GM18907 (cell line): ENCODE results near the gene SCARB1.

Source experiments
- ATAC-seq: cut with Tn5 transposase; IDR thresholded peaks from one replicate; pipeline ENCODE4 v1.9.1; 2021; ENCODE audit warnings: mild to moderate bottlenecking, moderate library complexity; ENCODE audit not compliant: unreplicated experiment

SCARB1 gene

DNA sequence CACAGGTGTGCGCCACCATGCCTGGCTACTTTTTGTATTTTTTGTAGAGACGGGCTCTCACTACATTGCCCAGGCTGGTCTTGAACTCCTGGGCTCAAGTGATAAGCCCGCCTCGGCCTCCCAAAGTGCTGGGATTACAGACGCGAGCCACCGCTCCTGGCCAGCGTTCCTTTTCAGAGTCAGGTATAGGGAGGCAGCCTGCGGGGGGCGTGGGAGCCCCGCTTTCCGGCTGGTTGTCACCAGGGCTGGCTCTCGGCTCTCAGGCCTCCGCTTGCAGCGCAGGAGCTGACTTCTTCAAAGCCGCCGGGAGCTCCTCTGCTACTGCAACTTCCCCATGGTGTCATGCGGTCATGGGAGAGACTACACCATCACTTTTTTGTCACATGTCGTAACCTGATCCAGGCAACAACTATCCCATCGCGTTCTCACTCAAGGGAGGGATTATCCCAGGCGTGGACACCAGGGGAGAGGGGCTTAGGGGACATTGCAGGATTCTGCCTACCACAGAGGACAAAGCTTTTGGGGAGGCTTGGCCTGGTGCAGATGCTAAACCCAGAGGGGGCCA lies 129.4 kb downstream of the SCARB1 start:
- ATAC-seq: no peak

DNA sequence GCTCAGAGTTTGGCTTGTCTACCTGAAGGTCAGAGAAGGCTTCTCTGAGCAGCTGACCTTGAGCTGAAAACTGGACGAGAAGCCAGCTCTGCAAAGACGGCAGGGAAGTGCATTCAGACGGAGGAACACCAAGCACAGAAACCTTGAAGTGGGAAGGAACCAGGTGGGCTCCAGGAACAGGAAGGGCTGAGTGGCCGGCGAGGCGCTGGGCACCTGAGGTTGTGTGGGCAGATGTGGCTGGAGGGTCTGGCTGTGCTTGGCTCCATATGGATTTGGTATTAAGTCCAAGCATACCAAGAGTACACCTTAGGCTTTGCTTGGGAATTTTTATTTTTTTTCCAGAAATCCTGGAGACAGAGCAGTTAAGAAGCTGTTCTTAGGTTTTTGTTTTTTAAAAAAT lies 130.6 kb downstream of the SCARB1 start:
- no peak for ATAC-seq

DNA sequence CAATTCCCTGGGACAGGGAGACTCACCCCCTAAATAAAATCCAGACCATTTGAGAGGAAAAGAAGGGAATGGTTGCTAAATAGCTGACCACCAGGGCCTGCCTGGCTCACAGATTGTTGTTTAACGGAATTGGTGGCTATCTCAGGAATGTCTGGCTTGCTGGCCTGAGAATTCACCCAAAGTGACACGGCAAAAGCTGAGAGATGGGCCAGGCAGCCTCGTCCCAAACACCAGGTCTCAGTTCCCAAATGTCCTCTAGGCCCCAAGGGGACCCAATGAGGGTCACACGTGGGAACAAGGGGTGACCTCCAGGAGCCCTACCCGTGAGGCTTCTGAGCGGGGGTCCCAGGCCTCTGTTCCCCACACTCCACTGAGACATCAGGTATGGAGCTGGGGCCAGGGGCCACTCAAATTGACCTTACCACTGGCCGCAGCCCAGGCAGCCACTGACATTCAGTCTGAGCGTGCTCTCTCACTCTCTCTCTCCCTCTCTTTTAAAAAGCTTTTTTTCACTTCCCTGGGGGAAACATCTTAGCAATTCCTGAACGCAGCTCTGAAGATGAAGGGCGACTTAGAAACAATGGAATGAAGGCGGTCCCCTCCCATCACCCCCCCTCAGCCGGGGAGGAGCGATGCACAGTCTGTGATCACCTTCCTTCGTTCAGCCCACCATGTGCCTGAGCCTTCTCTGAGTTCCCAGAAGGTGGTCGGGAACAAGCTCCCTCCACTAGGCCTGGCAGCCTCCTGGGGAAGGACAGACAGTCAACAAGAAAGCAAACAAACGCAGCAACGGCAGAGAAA lies 131.2 kb downstream of the SCARB1 start:
- no peak for ATAC-seq

DNA sequence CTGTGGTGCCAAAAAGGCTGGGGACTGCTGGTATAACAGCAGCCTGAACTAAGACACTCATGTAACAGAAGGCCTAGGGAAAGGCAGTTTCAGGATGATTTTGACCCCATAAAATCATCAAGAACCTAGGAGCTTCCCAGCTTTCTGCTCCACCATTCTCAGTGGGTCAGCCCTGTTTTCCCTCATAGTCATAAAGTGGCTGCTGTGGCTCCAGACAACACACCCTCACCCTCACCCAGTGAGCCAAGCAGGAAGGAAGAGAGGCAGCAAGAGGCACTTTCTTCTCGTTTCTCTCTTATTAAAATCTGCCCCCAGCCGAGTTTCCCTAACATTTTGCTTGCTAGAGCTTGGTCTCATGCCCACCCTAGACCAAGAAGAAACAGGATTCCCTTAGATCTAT lies 131.8 kb downstream of the SCARB1 start:
- ATAC-seq: no peak

DNA sequence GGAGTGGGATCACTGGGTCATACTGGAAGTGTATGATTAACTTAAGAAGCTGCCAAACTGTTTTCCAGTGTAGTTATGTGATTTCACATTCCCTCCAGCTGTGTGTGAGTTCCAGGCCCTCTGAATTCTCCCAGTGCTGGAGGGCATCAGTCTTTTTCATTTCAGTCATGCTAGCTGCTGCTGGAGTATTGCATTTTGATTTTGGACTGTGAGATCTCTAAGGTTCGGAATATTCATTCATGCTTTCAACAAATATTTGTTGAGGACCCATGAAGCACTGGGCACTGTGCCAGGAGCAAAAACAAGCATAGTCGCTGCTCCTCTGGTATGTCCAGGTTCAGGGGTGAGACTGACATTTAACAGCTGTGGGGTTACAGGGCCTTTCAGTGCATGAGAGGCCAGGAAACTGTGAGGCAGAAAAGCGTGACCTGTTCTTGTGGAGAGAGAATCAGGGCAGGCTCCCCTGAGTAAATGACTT lies 133.2 kb downstream of the SCARB1 start:
- no peak for ATAC-seq

GRCh38 chr12:124727922-124728321 lies 135.7 kb downstream of the SCARB1 start:
- no peak for ATAC-seq

- peak; percentile 74 for ATAC-seq
Measured at GRCh38 chr12:124727264-124727800, 136.3 kb downstream of the SCARB1 start.
